Osteoblast (primary cell): ENCODE results near the gene GIT1. TPM values are rescaled to one million over a fixed set of nuclear protein-coding genes. Genes with fewer than 3 reads are reported as not detected.

Experiments used
- DNase-seq: peaks from one replicate; pipeline ENCODE4 v3.0.0; 2011; ENCODE audit warnings: low spot score, mixed read lengths; ENCODE audit not compliant: insufficient read length; ENCODE audit errors: missing footprints
- H2AFZ ChIP-seq: 2 replicates; pipeline ENCODE4 v1.6.0; 2011; ENCODE audit warnings: mild to moderate bottlenecking, low read length
- H3K27ac ChIP-seq: 2 replicates; pipeline ENCODE4 v1.5.1; 2011; ENCODE audit warnings: mild to moderate bottlenecking, low read depth, low read length, moderate library complexity
- H3K27me3 ChIP-seq: 2 replicates; pipeline ENCODE4 v1.6.0; 2012; ENCODE audit warnings: mild to moderate bottlenecking, control low read depth, inconsistent platforms, low read length, moderate library complexity; ENCODE audit not compliant: insufficient read depth
- H3K36me3 ChIP-seq: 2 replicates; pipeline ENCODE4 v1.5.1; 2011; ENCODE audit warnings: mild to moderate bottlenecking, low read length, control low read depth, moderate library complexity; ENCODE audit not compliant: insufficient read depth
- H3K4me1 ChIP-seq: 2 replicates; pipeline ENCODE4 v1.5.1; 2011; ENCODE audit warnings: mild to moderate bottlenecking, low read length, control low read depth, moderate library complexity; ENCODE audit not compliant: insufficient read depth
- H3K4me2 ChIP-seq: 2 replicates; pipeline ENCODE4 v1.6.0; 2011; ENCODE audit warnings: mild to moderate bottlenecking, low read length; ENCODE audit not compliant: insufficient read depth
- H3K4me3 ChIP-seq: fragments of 200-600 bp; sonication (generic); 3 replicates; pipeline ENCODE4 v1.5.1; 2012; ENCODE audit warnings: mild to moderate bottlenecking, low read length, inconsistent platforms; ENCODE audit not compliant: insufficient read depth
- H3K79me2 ChIP-seq: 2 replicates; pipeline ENCODE4 v1.6.0; 2012; ENCODE audit warnings: mild to moderate bottlenecking, low read length, control low read depth, inconsistent platforms; ENCODE audit not compliant: insufficient read depth
- H3K9me3 ChIP-seq: 2 replicates; pipeline ENCODE4 v1.5.1; 2011; ENCODE audit warnings: low read depth, low read length, control low read depth
- H4K20me1 ChIP-seq: 2 replicates; pipeline ENCODE4 v1.6.0; 2012; ENCODE audit warnings: mild to moderate bottlenecking, low read length, control low read depth; ENCODE audit not compliant: insufficient read depth
- total RNA-seq: library from RNA; depleted of rRNA; stranded (reverse); fragments of >200 nt; gene quantifications from 2 replicates; pipeline ENCODE4 v1.2.3, GENCODE V29; 2012
- TF ChIP-seq, protein P1 (sequence below): IDR thresholded peaks from 2 replicates; pipeline ENCODE4 v1.5.1; 2011; ENCODE audit warnings: mild to moderate bottlenecking, low read depth, low read length, moderate library complexity; ENCODE audit errors: extremely low read depth

The GIT1 gene
- total RNA-seq, 1 donor, result 34.4 TPM

DNA sequence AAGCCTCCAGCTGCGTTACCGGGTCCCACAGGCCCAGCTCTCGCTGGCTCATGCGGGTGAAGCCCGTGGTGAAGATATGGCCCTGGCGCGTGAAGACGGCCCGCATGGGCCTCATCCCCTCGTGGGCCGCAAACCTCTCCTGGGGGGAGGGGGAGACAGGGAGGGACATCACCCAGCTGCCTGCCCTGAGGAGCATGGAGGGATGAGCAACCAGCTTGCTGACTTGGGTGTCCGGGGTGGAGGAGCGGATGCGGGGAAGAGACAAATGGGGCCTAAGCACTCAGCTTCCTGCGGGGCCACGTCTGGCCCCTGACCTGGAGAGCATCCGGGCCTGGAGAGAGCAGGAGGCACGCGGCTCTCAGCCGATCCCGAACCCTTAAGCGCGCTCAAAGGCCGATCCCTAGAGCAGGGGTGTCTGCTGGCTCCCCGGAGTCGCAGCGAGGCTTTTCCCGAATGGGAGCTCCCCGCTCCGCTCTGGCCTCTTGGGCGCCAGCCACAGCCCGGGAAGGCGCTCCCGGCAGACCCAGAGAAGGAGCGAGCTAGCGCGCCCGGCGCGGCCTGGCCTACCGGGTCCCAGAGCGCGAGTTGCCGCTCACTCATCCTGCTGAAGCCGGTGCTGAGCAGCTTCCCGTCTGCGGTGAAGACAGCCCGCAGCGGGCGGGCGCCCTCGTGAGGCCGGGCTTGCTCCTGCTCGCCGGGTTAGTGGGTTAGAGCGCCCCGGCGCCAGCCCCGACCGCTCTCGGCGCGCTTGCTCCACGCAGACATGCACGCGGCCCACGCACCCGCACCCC is 28.2 kb upstream of the GIT1 start:
- no peak overlapping the region for H2AFZ ChIP-seq
- DNase-seq, result peak; percentile 87
- peak overlapping the region; percentile 25 for H3K4me3 ChIP-seq
- peak overlapping the region; percentile 34 for H3K4me2 ChIP-seq
- H3K27ac ChIP-seq, result no peak overlapping the region
- no peaks in the 10 kb centered on the region for H3K79me2 ChIP-seq
- H3K9me3 ChIP-seq, result no peaks in the 10 kb centered on the region
- TF ChIP-seq, protein P1, sequence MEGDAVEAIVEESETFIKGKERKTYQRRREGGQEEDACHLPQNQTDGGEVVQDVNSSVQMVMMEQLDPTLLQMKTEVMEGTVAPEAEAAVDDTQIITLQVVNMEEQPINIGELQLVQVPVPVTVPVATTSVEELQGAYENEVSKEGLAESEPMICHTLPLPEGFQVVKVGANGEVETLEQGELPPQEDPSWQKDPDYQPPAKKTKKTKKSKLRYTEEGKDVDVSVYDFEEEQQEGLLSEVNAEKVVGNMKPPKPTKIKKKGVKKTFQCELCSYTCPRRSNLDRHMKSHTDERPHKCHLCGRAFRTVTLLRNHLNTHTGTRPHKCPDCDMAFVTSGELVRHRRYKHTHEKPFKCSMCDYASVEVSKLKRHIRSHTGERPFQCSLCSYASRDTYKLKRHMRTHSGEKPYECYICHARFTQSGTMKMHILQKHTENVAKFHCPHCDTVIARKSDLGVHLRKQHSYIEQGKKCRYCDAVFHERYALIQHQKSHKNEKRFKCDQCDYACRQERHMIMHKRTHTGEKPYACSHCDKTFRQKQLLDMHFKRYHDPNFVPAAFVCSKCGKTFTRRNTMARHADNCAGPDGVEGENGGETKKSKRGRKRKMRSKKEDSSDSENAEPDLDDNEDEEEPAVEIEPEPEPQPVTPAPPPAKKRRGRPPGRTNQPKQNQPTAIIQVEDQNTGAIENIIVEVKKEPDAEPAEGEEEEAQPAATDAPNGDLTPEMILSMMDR, result peak; percentile 32
- peaks cover 23% of the 10 kb centered on the region for H3K4me1 ChIP-seq
- H3K36me3 ChIP-seq, result no peaks in the 10 kb centered on the region
- H3K27me3 ChIP-seq, result no peaks in the 10 kb centered on the region
- H4K20me1 ChIP-seq, result peaks cover 12% of the 10 kb centered on the region

DNA sequence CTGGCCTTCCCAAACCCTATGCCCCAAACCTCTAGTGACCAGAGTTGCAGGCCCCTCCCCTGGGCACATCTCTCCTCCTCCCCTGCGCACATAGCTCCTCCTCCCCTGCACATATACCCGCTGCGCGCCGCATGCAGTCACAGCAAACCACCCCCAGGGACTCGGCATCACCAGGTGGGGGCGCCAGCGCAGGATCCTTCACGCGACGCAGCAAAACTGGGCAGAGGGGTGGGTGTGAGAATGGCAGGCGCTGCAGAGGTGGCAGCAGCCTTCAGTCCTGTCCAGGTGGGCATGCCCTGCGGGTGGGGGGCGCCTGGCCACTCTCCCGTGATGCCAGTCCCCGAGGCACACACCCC is 27.7 kb upstream of the GIT1 start:
- H3K4me3 ChIP-seq, result no peak overlapping the region
- no peak overlapping the region for H3K27ac ChIP-seq
- H4K20me1 ChIP-seq, result peaks cover 12% of the 10 kb centered on the region
- no peaks in the 10 kb centered on the region for H3K36me3 ChIP-seq
- H3K27me3 ChIP-seq, result no peaks in the 10 kb centered on the region
- H3K9me3 ChIP-seq, result no peaks in the 10 kb centered on the region
- no peak overlapping the region for H3K4me2 ChIP-seq
- H3K79me2 ChIP-seq, result no peaks in the 10 kb centered on the region
- peaks cover 22% of the 10 kb centered on the region for H3K4me1 ChIP-seq
- H2AFZ ChIP-seq, result no peak overlapping the region
- TF ChIP-seq, protein P1, result peak; percentile 33
- peak; percentile 93 for DNase-seq

DNA sequence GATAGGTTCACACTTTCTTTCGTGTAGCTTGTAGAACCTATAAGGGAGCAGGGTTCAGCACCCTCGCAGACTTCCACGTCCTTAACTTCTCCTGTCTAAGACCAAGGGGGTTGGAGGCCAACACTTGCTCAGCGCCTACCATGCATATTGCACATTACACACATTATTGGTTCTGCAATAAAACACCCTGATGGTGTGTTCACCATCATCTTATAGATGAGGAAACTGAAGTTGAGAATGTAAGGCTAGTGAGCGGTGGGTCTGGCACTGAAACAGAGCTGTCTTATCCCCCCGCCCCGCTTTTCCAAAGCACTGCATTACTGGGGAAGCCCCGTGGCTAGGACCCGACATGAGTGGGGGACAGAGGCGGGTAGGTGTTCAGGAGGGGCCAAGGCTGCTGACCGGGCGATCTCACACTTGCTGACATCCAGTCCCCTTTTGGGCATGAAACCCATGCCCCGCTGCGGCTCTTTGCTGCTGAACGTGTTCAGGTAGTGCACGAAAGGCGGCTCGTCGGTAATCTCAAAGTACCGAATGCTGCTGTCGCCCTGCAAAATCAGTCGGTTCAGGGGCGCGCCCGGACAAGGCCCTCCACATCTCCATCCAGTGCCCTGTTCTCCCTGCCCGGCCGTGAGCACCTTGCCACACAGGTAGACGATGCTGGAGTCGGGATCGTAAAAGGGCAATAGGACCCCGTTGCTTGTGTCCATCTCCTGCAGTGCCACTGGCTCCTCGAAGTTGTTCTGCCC is 27.0 kb upstream of the GIT1 start:
- H3K4me1 ChIP-seq, result peaks cover 16% of the 10 kb centered on the region
- no peak overlapping the region for H2AFZ ChIP-seq
- no peaks in the 10 kb centered on the region for H3K9me3 ChIP-seq
- H3K27me3 ChIP-seq, result no peaks in the 10 kb centered on the region
- H3K4me3 ChIP-seq, result no peak overlapping the region
- H4K20me1 ChIP-seq, result peaks cover 12% of the 10 kb centered on the region
- H3K27ac ChIP-seq, result no peak overlapping the region
- peak; percentile 63 for DNase-seq
- H3K79me2 ChIP-seq, result no peaks in the 10 kb centered on the region
- H3K4me2 ChIP-seq, result no peak overlapping the region
- H3K36me3 ChIP-seq, result no peaks in the 10 kb centered on the region
- TF ChIP-seq, protein P1, result no peak

DNA sequence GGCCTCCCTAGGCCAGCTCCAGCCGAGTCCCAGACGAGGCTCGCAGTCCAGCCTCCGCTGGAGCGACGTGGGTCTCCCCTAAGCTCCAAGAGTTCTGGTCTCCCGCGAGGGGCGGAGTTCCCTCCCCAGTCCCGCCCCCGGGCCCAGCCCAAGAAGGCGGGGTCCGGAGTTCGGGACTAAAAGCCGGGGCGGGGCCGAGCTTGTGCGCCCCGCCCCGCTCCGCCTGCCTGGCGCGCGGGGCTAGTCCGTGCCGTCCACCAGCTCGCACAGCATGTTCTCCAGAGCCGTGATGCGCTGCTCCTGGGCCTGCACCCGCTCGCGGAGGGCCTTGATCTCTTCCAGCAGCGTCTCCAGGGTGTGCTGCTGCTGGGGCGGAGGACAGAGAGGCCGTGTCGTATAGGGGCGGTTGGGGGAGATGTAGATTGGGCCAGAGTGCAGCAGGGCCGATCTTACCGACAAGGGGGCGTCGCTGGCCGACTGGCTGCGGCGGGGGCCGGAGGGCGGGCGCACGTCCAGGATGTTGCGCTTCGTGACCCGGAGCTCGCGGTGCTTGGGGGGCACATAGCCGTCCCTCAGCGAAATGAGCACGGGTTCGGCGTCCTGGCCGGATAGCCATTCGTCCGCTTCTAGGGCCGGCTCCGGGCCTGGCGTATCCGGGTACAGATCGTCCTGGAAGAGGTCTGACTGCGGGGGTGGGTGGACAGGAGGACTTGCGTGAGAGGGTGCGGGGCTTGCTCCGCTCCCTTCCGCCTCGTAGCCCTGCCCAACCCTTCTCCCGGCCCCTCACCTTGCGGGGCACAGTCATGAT is 26.2 kb upstream of the GIT1 start:
- H3K4me2 ChIP-seq, result peak overlapping the region; percentile 48
- DNase-seq, result peak; percentile 98
- no peak overlapping the region for H3K27ac ChIP-seq
- peak overlapping the region; percentile 42 for H3K4me3 ChIP-seq
- H3K79me2 ChIP-seq, result no peaks in the 10 kb centered on the region
- TF ChIP-seq, protein P1, result no peak
- no peaks in the 10 kb centered on the region for H3K9me3 ChIP-seq
- H3K4me1 ChIP-seq, result peaks cover 13% of the 10 kb centered on the region
- H2AFZ ChIP-seq, result no peak overlapping the region
- peaks cover 6% of the 10 kb centered on the region for H4K20me1 ChIP-seq
- no peaks in the 10 kb centered on the region for H3K36me3 ChIP-seq
- no peaks in the 10 kb centered on the region for H3K27me3 ChIP-seq
